ENCODE results near the gene BICDL1. TPM values are rescaled to one million over a fixed set of nuclear protein-coding genes. Genes with fewer than 3 reads are reported as not detected.

The BICDL1 gene
- total RNA-seq, 1 donor from 2014 or later: not detected

DNA sequence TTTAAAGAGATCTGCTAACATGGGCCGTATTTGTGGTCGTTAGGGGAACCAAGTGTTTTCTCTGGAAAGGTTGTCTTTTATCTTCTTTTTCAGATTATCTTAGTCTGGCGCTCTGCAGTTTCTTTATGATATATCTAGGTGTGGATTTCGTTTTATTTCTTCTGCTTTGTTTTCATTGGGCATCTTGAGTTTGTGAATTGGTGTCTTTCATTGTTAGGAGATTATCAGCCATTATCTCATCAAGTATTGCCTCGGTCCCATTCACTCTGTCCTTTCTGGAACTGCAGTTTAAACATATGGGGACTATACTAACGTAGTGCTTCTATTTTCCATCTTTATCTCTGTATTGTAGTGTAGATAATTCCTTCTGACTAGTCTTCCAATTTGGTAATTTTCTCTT, 60.4 kb downstream of the BICDL1 start:
- H3K27me3 Mint-ChIP-seq (ENCODE audit: unreplicated experiment): peaks cover 38% of the 10 kb centered on the region
- no peak overlapping the region for H3K4me3 Mint-ChIP-seq (ENCODE audit: unreplicated experiment)
- H3K9me3 Mint-ChIP-seq (ENCODE audit: unreplicated experiment): peaks cover 3% of the 10 kb centered on the region
- H3K4me1 Mint-ChIP-seq (ENCODE audit: unreplicated experiment): no peaks in the 10 kb centered on the region
- TF ChIP-seq, protein P1, sequence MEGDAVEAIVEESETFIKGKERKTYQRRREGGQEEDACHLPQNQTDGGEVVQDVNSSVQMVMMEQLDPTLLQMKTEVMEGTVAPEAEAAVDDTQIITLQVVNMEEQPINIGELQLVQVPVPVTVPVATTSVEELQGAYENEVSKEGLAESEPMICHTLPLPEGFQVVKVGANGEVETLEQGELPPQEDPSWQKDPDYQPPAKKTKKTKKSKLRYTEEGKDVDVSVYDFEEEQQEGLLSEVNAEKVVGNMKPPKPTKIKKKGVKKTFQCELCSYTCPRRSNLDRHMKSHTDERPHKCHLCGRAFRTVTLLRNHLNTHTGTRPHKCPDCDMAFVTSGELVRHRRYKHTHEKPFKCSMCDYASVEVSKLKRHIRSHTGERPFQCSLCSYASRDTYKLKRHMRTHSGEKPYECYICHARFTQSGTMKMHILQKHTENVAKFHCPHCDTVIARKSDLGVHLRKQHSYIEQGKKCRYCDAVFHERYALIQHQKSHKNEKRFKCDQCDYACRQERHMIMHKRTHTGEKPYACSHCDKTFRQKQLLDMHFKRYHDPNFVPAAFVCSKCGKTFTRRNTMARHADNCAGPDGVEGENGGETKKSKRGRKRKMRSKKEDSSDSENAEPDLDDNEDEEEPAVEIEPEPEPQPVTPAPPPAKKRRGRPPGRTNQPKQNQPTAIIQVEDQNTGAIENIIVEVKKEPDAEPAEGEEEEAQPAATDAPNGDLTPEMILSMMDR (IDR thresholded peaks at IDR 0.05): no peak
- H3K27ac Mint-ChIP-seq (ENCODE audit: unreplicated experiment): no peak overlapping the region
- H3K36me3 Mint-ChIP-seq (ENCODE audit: unreplicated experiment): no peaks in the 10 kb centered on the region
- DNase-seq (ENCODE audit: extremely low spot score, unreplicated experiment): no peak

- Mint-ChIP-seq H3K4me3 (ENCODE audit: unreplicated experiment) (no peak overlapping the region), H3K4me1 (ENCODE audit: unreplicated experiment) (no peaks in the 10 kb centered on the region), H3K27ac (ENCODE audit: unreplicated experiment) (no peak overlapping the region), H3K36me3 (ENCODE audit: unreplicated experiment) (no peaks in the 10 kb centered on the region), H3K27me3 (ENCODE audit: unreplicated experiment) (peaks cover 40% of the 10 kb centered on the region), H3K9me3 (ENCODE audit: unreplicated experiment) (peaks cover 3% of the 10 kb centered on the region)
- DNase-seq (ENCODE audit: extremely low spot score, unreplicated experiment): no peak
- TF ChIP-seq, protein P1 (IDR thresholded peaks at IDR 0.05): no peak
Measured at GRCh38 chr12:120051535-120051934, 62.5 kb downstream of the BICDL1 start.

GRCh38 chr12:120054293-120054692, 65.3 kb downstream of the BICDL1 start:
- no peak overlapping the region for H3K27ac Mint-ChIP-seq (ENCODE audit: unreplicated experiment)
- H3K36me3 Mint-ChIP-seq (ENCODE audit: unreplicated experiment): no peaks in the 10 kb centered on the region
- H3K9me3 Mint-ChIP-seq (ENCODE audit: unreplicated experiment): peaks cover 3% of the 10 kb centered on the region
- no peaks in the 10 kb centered on the region for H3K4me1 Mint-ChIP-seq (ENCODE audit: unreplicated experiment)
- H3K4me3 Mint-ChIP-seq (ENCODE audit: unreplicated experiment): no peak overlapping the region
- peaks cover 26% of the 10 kb centered on the region for H3K27me3 Mint-ChIP-seq (ENCODE audit: unreplicated experiment)
- TF ChIP-seq, protein P1 (IDR thresholded peaks at IDR 0.05): no peak
- no peak for DNase-seq (ENCODE audit: extremely low spot score, unreplicated experiment)

GRCh38 chr12:120055231-120056000, 66.4 kb downstream of the BICDL1 start:
- peaks cover 3% of the 10 kb centered on the region for H3K9me3 Mint-ChIP-seq (ENCODE audit: unreplicated experiment)
- H3K27me3 Mint-ChIP-seq (ENCODE audit: unreplicated experiment): peaks cover 24% of the 10 kb centered on the region
- H3K36me3 Mint-ChIP-seq (ENCODE audit: unreplicated experiment): no peaks in the 10 kb centered on the region
- TF ChIP-seq, protein P1 (IDR thresholded peaks at IDR 0.05): no peak
- no peak overlapping the region for H3K27ac Mint-ChIP-seq (ENCODE audit: unreplicated experiment)
- no peak overlapping the region for H3K4me3 Mint-ChIP-seq (ENCODE audit: unreplicated experiment)
- H3K4me1 Mint-ChIP-seq (ENCODE audit: unreplicated experiment): no peaks in the 10 kb centered on the region
- DNase-seq (ENCODE audit: extremely low spot score, unreplicated experiment): no peak

GRCh38 chr12:120056739-120057138, 67.7 kb downstream of the BICDL1 start:
- TF ChIP-seq, protein P1 (IDR thresholded peaks at IDR 0.05): no peak
- H3K9me3 Mint-ChIP-seq (ENCODE audit: unreplicated experiment): peaks cover 3% of the 10 kb centered on the region

More at GRCh38 chr12:120056739-120057138, 67.7 kb downstream of the BICDL1 start:
- Mint-ChIP-seq H3K4me3 (ENCODE audit: unreplicated experiment) (no peak overlapping the region), H3K27me3 (ENCODE audit: unreplicated experiment) (peaks cover 33% of the 10 kb centered on the region), H3K36me3 (ENCODE audit: unreplicated experiment) (no peaks in the 10 kb centered on the region), H3K27ac (ENCODE audit: unreplicated experiment) (no peak overlapping the region), H3K4me1 (ENCODE audit: unreplicated experiment) (no peaks in the 10 kb centered on the region)
- no peak for DNase-seq (ENCODE audit: extremely low spot score, unreplicated experiment)

All from osteocyte (in vitro differentiated cells).